GM23338 (cell line): ENCODE results near the gene LAMTOR5.
"Not testable (repeated sequence)": the region's sequence is repeated elsewhere in the genome, so short reads cannot be mapped to it uniquely, and the experiment has no call there.

ENCODE experiments used
- EZH2 ChIP-seq: fragments of 200-600 bp; sonication (generic); IDR thresholded peaks from one replicate; pipeline ENCODE4 v1.8.0; 2017; ENCODE audit warnings: antibody characterized with exemption, mild to moderate bottlenecking, low read depth; ENCODE audit not compliant: unreplicated experiment
- EZH2phosphoT487 ChIP-seq: fragments of 200-600 bp; sonication (generic); IDR thresholded peaks from one replicate; pipeline ENCODE4 v1.8.1; 2018; ENCODE audit warnings: antibody characterized with exemption; ENCODE audit not compliant: unreplicated experiment
- POLR2AphosphoS5 ChIP-seq: IDR thresholded peaks from 2 replicates; pipeline ENCODE4 v1.6.1; 2016; ENCODE audit warnings: antibody characterized with exemption, low read depth
- ZNF114 ChIP-seq: fragments of 250-450 bp; sonication (Bioruptor Pico); IDR thresholded peaks from 2 replicates; pipeline ENCODE4 v1.5.0; 2020; ENCODE audit warnings: mild to moderate bottlenecking, moderate library complexity
- TF ChIP-seq, protein P1 (sequence below), 2 experiments: fragments of 200-600 bp in 1 of 2; sonication (generic) in 1 of 2; conservative IDR thresholded peaks; 2 replicates each; pipeline versions ENCODE4 v1.5.1 to v1.6.1; 2016 to 2017; ENCODE audit warnings: antibody characterized with exemption in 2 of 2, low read depth in 2 of 2, mild to moderate bottlenecking in 2 of 2, moderate library complexity in 1 of 2
- TF ChIP-seq, protein P2 (sequence below): IDR thresholded peaks from one replicate; pipeline ENCODE4 v1.6.1; 2018; ENCODE audit warnings: antibody characterized with exemption; ENCODE audit not compliant: unreplicated experiment
- TF ChIP-seq, protein P3 (sequence below): IDR thresholded peaks from 2 replicates; pipeline ENCODE4 v1.6.1; 2016; ENCODE audit warnings: antibody characterized with exemption

DNA sequence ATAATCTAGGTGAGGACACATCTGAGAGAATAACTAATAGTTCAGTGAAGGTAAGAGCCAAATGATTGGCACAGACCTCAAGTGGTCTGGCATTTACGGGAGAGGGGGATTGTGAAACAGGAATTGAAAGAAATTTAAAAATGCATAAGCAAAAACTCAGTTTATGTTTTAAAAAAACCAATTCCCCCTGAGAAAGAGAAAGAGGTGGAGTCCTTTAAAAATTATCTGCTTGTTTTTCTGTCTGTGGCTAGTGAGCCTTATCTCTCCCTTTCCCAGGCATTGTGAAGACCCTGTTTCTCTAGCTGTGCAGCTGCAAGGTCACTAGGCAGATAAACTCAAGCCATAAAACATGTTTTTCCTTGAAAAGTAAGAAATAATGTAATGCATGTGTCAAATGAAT is 5.6 kb upstream of the LAMTOR5 start:
- TF ChIP-seq, protein P1, sequence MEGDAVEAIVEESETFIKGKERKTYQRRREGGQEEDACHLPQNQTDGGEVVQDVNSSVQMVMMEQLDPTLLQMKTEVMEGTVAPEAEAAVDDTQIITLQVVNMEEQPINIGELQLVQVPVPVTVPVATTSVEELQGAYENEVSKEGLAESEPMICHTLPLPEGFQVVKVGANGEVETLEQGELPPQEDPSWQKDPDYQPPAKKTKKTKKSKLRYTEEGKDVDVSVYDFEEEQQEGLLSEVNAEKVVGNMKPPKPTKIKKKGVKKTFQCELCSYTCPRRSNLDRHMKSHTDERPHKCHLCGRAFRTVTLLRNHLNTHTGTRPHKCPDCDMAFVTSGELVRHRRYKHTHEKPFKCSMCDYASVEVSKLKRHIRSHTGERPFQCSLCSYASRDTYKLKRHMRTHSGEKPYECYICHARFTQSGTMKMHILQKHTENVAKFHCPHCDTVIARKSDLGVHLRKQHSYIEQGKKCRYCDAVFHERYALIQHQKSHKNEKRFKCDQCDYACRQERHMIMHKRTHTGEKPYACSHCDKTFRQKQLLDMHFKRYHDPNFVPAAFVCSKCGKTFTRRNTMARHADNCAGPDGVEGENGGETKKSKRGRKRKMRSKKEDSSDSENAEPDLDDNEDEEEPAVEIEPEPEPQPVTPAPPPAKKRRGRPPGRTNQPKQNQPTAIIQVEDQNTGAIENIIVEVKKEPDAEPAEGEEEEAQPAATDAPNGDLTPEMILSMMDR (conservative IDR thresholded peaks at IDR 0.05; ENCODE audit: low read depth in 2 of 2), result not testable (repeated sequence)
- TF ChIP-seq EZH2; EZH2phosphoT487; POLR2AphosphoS5; ZNF114 (CRISPR knock-in tag): not testable (repeated sequence)
- TF ChIP-seq, protein P2, sequence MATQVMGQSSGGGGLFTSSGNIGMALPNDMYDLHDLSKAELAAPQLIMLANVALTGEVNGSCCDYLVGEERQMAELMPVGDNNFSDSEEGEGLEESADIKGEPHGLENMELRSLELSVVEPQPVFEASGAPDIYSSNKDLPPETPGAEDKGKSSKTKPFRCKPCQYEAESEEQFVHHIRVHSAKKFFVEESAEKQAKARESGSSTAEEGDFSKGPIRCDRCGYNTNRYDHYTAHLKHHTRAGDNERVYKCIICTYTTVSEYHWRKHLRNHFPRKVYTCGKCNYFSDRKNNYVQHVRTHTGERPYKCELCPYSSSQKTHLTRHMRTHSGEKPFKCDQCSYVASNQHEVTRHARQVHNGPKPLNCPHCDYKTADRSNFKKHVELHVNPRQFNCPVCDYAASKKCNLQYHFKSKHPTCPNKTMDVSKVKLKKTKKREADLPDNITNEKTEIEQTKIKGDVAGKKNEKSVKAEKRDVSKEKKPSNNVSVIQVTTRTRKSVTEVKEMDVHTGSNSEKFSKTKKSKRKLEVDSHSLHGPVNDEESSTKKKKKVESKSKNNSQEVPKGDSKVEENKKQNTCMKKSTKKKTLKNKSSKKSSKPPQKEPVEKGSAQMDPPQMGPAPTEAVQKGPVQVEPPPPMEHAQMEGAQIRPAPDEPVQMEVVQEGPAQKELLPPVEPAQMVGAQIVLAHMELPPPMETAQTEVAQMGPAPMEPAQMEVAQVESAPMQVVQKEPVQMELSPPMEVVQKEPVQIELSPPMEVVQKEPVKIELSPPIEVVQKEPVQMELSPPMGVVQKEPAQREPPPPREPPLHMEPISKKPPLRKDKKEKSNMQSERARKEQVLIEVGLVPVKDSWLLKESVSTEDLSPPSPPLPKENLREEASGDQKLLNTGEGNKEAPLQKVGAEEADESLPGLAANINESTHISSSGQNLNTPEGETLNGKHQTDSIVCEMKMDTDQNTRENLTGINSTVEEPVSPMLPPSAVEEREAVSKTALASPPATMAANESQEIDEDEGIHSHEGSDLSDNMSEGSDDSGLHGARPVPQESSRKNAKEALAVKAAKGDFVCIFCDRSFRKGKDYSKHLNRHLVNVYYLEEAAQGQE, result not testable (repeated sequence)
- TF ChIP-seq, protein P3, sequence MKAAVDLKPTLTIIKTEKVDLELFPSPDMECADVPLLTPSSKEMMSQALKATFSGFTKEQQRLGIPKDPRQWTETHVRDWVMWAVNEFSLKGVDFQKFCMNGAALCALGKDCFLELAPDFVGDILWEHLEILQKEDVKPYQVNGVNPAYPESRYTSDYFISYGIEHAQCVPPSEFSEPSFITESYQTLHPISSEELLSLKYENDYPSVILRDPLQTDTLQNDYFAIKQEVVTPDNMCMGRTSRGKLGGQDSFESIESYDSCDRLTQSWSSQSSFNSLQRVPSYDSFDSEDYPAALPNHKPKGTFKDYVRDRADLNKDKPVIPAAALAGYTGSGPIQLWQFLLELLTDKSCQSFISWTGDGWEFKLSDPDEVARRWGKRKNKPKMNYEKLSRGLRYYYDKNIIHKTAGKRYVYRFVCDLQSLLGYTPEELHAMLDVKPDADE, result not testable (repeated sequence)
